Keratinocyte (primary cell): Measurements from ENCODE around the gene LRRC2.

Experiments
- CTCF ChIP-seq, 3 experiments: IDR thresholded peaks in 1 of 3; conservative IDR thresholded peaks in 1 of 3; optimal IDR thresholded peaks in 1 of 3; 2 replicates in 2 of 3; 3 replicates in 1 of 3; pipeline versions ENCODE3 to v1.5.1; 2011; ENCODE audit warnings: low read length in 3 of 3, mild to moderate bottlenecking in 3 of 3, moderate library complexity in 2 of 3, control low read depth in 1 of 3, inconsistent platforms in 1 of 3; ENCODE audit not compliant: insufficient read depth in 2 of 3; ENCODE audit errors: extremely low read depth in 1 of 3
- EZH2 ChIP-seq: IDR thresholded peaks from one replicate; pipeline ENCODE4 v1.6.1; 2012; ENCODE audit warnings: inconsistent platforms, mild to moderate bottlenecking, low read length, moderate library complexity

DNA sequence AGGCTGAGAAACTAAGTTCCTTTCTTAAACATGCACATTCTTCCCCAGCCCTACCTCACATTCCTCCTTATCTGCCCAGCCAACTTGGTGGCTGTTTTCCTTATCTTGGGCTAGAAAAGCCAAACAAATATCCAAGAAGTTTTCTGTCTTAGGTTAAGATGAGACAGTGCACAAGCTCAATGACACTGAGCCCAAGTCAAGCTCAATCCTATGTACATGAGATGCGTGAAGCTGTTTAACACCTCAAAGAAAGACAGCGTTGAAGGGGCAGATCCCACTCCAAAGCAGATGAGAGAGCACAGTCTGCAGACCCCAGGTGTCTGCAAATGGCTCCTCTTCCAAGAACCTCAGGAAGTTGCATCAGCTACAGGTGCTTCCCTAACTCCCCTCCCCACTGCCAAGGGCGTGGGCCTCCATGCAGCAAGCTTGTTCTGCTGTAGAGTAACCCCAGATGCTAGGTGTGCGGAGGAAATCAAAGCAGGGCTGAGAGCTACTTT is 16.6 kb downstream of the LRRC2 start:
- no peak for TF ChIP-seq CTCF (optimal IDR thresholded peaks at IDR 0.05 in 1 of 3, IDR thresholded peaks at IDR 0.05 in 1 of 3, conservative IDR thresholded peaks at IDR 0.05 in 1 of 3; ENCODE audit: extremely low read depth in 1 of 3, insufficient read depth in 2 of 3, low read length in 3 of 3)
- no peak for TF ChIP-seq EZH2
